Kidney (tissue), 14 donors: Measurements from ENCODE around the gene CBLB. TPM values are rescaled to one million over a fixed set of nuclear protein-coding genes. Genes with fewer than 3 reads are reported as not detected.

Experiments used
- DNase-seq, 5 donors: peaks; one replicate each; pipeline ENCODE4 v3.0.0-alpha.2; 2013 to 2020
- FAIRE-seq: peaks from 2 replicates; lab custom pipeline; 2012; peaks lifted over from hg19 to GRCh38; lab: Jason Lieb, UNC
- H3K27ac ChIP-seq, 2 donors: one replicate each; pipeline ENCODE4 v1.7.0; 2013; ENCODE audit warnings: low read depth in 2 of 2, low read length in 2 of 2, inconsistent platforms in 1 of 2
- H3K27me3 ChIP-seq: one replicate; pipeline ENCODE4 v1.7.1; 2013; ENCODE audit warnings: low read length, inconsistent platforms; ENCODE audit not compliant: control insufficient read depth, insufficient read depth
- H3K36me3 ChIP-seq, 3 donors: one replicate each; pipeline versions ENCODE4 v1.7.0 to v1.7.1; 2013; ENCODE audit warnings: low read length in 3 of 3, control low read depth in 1 of 3, inconsistent platforms in 1 of 3; ENCODE audit not compliant: insufficient read depth in 3 of 3, control insufficient read depth in 2 of 3
- H3K4me1 ChIP-seq, 3 donors: one replicate each; pipeline versions ENCODE4 v1.7.0 to v1.7.1; 2013; ENCODE audit warnings: low read length in 3 of 3, inconsistent platforms in 1 of 3, low read depth in 1 of 3; ENCODE audit not compliant: control insufficient read depth in 2 of 3, insufficient read depth in 2 of 3
- H3K4me3 ChIP-seq, 3 donors: one replicate each; pipeline versions ENCODE4 v1.7.0 to v1.8.1; 2013; ENCODE audit warnings: low read length in 3 of 3, control low read depth in 1 of 3, inconsistent platforms in 1 of 3
- H3K9ac ChIP-seq, 3 donors: one replicate each; pipeline versions ENCODE4 v1.7.0 to v1.7.1; 2013; ENCODE audit warnings: low read length in 3 of 3, control low read depth in 1 of 3, inconsistent platforms in 1 of 3
- H3K9me3 ChIP-seq, 3 donors: one replicate each; pipeline versions ENCODE4 v1.7.0 to v1.7.1; 2013; ENCODE audit warnings: low read length in 3 of 3, control low read depth in 1 of 3, inconsistent platforms in 1 of 3; ENCODE audit not compliant: control insufficient read depth in 2 of 3, insufficient read depth in 1 of 3
- CTCF ChIP-seq: IDR thresholded peaks from 3 replicates; pipeline ENCODE4 v1.5.1; 2012; ENCODE audit warnings: mild to moderate bottlenecking, moderate library complexity, borderline replicate concordance; ENCODE audit not compliant: insufficient read depth; ENCODE audit errors: extremely low read depth
- intact Hi-C: fragments of 100-400 bp; cut with DNase I; formaldehyde crosslinking; loops from one replicate; pipeline ENCODE4 v1.11.1; 2022
- polyA plus RNA-seq: library from polyadenylated mRNA; stranded (reverse); fragments of 350-450 nt; fragmentation: Illumina TruSeq; extraction: RNeasy Lipid Tissue Mini Kit (QIAGEN cat#74804); gene quantifications from one replicate; pipeline ENCODE4 v1.2.3, GENCODE V29; 2014; ENCODE audit warnings: low read depth, low replicate concordance; ENCODE audit not compliant: insufficient read depth
- total RNA-seq: library from RNA; stranded (reverse); fragmentation: NEBNext Ultra II Directional; extraction: Animal tissue kit (Norgen Biotek cat#: 25700); gene quantifications from one replicate; pipeline ENCODE4 v1.2.1, GENCODE V29; 2021
- donor health status: control.
- donor health status: control.
- donor health status: control.
- donor health status: control.
- donor health status: control.
- donor health status: DM: yes; HTN: yes; CAD: no.
- donor health status: Normal renal cell carcinoma (clear cell type).

CBLB gene
- total and polyA plus RNA-seq, 2 donors from 2014 or later = 7.7 to 48.4 TPM

GRCh38 chr3:105758451-105758850 is 110.4 kb downstream of the CBLB start:
- H3K27me3 ChIP-seq = no peaks in the 10 kb centered on the region
- intact Hi-C loops = no loop called here
- H3K9ac ChIP-seq = no peak overlapping the region
- no peak for FAIRE-seq
- no peak for DNase-seq
- H3K27ac ChIP-seq = no peak overlapping the region
- H3K4me3 ChIP-seq = no peak overlapping the region
- no peak for TF ChIP-seq CTCF
- no peaks in the 10 kb centered on the region for H3K4me1 ChIP-seq
- H3K36me3 ChIP-seq = peaks cover 2 to 9% (median 5%) of the 10 kb centered on the region in 3 donors
- H3K9me3 ChIP-seq = peaks cover 0 to 10% (median 0%) of the 10 kb centered on the region in 3 donors

DNA sequence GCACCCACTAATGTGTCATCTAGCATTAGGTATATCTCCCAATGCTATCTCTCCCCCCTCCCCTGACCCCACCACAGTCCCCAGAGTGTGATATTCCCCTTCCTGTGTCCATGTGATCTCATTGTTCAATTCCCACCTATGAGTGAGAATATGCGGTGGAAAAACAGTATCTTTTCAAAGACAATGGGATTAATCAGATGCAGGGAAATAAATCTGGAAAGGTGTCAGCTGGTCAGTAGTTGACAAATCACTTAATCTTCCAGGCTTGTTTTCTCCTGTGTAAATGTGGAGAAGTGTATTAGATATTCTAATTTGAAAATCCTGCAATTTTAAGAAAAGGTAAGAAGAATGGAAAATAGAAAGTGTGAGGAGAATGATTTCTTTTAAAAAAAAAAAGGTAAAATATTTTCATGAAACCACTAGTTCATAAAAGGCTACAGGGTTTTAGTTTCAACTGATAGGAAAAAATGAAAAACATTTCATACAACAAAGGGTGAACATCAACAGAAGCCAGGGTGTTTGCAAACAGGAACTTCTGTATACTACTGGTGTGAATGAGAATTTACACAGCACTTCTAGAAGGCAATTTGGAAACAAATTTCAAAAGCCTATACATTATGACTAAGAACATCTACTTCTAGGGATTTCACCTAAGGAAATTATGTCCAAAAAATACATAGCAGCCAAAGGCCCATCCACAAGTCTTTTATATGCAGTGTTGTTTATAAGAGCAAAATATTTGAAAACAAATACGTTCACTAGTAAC is 113.5 kb downstream of the CBLB start:
- Histone ChIP-seq H3K9ac (no peak overlapping the region), H3K27ac (no peak overlapping the region), H3K27me3 (no peaks in the 10 kb centered on the region), H3K4me3 (no peak overlapping the region), H3K36me3 (peaks cover 2 to 9% (median 5%) of the 10 kb centered on the region in 3 donors), H3K4me1 (no peaks in the 10 kb centered on the region), H3K9me3 (peaks cover 0 to 10% (median 0%) of the 10 kb centered on the region in 3 donors)
- no peak for DNase-seq
- intact Hi-C loops = no loop called here
- no peak for TF ChIP-seq CTCF
- FAIRE-seq = no peak

GRCh38 chr3:105752791-105753415 is 115.9 kb downstream of the CBLB start:
- no peak for DNase-seq
- no peak overlapping the region for H3K4me3 ChIP-seq
- H3K27me3 ChIP-seq = no peaks in the 10 kb centered on the region
- no peaks in the 10 kb centered on the region for H3K4me1 ChIP-seq
- intact Hi-C loops = no loop called here
- H3K27ac ChIP-seq = no peak overlapping the region
- H3K9ac ChIP-seq = no peak overlapping the region
- H3K36me3 ChIP-seq = no peaks in the 10 kb centered on the region
- no peaks in the 10 kb centered on the region for H3K9me3 ChIP-seq
- no peak for FAIRE-seq
- no peak for TF ChIP-seq CTCF
